Panc1 (cell line): Measurements from ENCODE around the gene KLK12. TPM values are rescaled to one million over a fixed set of nuclear protein-coding genes. Genes with fewer than 3 reads are reported as not detected.

Experiments
- ATAC-seq: fragments of 200-7000 bp; cut with Tn5 transposase; 2 replicates; pipeline ENCODE4 v1.9.1; 2020; ENCODE audit warnings: mild to moderate bottlenecking, moderate library complexity
- BruUV-seq: library from RNA; stranded (reverse); fragments of 400-500 nt; replicated peaks from 2 replicates; lab custom pipeline; 2021; lab: Mats Ljungman, UMichigan
- CTCF ChIA-PET: fragments of 300-600 bp; sonication (Branson Sonifier 250); formaldehyde crosslinking; loops from one replicate; lab custom pipeline; 2022; ENCODE audit warnings: antibody characterized with exemption; lab: Charles Lee
- POLR2A ChIA-PET: fragments of 300-600 bp; sonication (Branson Sonifier 250); formaldehyde crosslinking; loops from one replicate; lab custom pipeline; 2022; ENCODE audit warnings: antibody characterized with exemption; lab: Charles Lee
- DNase-seq: peaks from one replicate; pipeline ENCODE4 v3.0.0-alpha.2; 2010; ENCODE audit warnings: low read depth, low spot score
- H3K27ac ChIP-seq: 2 replicates; pipeline ENCODE4 v1.5.1; 2011; ENCODE audit warnings: mild to moderate bottlenecking, low read length, inconsistent platforms
- H3K27me3 ChIP-seq: fragments of 200-500 bp; sonication (Bioruptor generic); 2 replicates; pipeline ENCODE4 v1.6.0; 2014; ENCODE audit warnings: low read length, inconsistent platforms; ENCODE audit not compliant: control insufficient read depth, insufficient read depth
- H3K36me3 ChIP-seq: fragments of 200-500 bp; sonication (Bioruptor generic); 2 replicates; pipeline ENCODE4 v1.5.1; 2014; ENCODE audit warnings: inconsistent platforms, mild to moderate bottlenecking, low read length, moderate library complexity; ENCODE audit not compliant: control insufficient read depth, insufficient read depth
- H3K4me1 ChIP-seq: 2 replicates; pipeline ENCODE4 v1.5.1; 2011; ENCODE audit warnings: inconsistent platforms, mild to moderate bottlenecking, low read length, moderate library complexity; ENCODE audit not compliant: control insufficient read depth, insufficient read depth
- H3K4me3 ChIP-seq, 2 experiments: 2 replicates each; pipeline ENCODE4 v1.5.1; 2011 to 2012; ENCODE audit warnings: low read depth in 2 of 2, low read length in 2 of 2, mild to moderate bottlenecking in 2 of 2, inconsistent platforms in 1 of 2, moderate library complexity in 1 of 2
- H3K9me3 ChIP-seq: fragments of 200-500 bp; sonication (Bioruptor generic); 2 replicates; pipeline ENCODE4 v1.5.1; 2014; ENCODE audit warnings: low read depth, mild to moderate bottlenecking, inconsistent platforms, low read length, moderate library complexity; ENCODE audit not compliant: control insufficient read depth, insufficient read depth
- POLR2AphosphoS5 ChIP-seq: IDR thresholded peaks from 2 replicates; pipeline ENCODE4 v1.6.1; 2012; ENCODE audit warnings: mild to moderate bottlenecking, low read depth, low read length, moderate library complexity
- SIN3A ChIP-seq: IDR thresholded peaks from 2 replicates; pipeline ENCODE4 v1.6.1; 2012; ENCODE audit warnings: low read depth, mild to moderate bottlenecking, low read length, moderate library complexity, borderline replicate concordance; ENCODE audit not compliant: insufficient read depth
- TCF7L2 ChIP-seq: IDR thresholded peaks from 2 replicates; pipeline ENCODE4 v1.6.1; 2011; ENCODE audit warnings: mild to moderate bottlenecking, low read depth, low read length, inconsistent platforms
- in situ Hi-C: cut with HindIII; loops from 2 replicates; pipeline ENCODE4 v1.10.0; 2016; ENCODE audit warnings: low sequenced_read_pairs, low pct_unique_long_range_greater_than_20kb
- intact Hi-C: fragments of 100-400 bp; cut with micrococcal nuclease; formaldehyde crosslinking; loops from one replicate; pipeline ENCODE4 v1.10.0; 2022; ENCODE audit not compliant: unreplicated experiment
- total RNA-seq: library from RNA; stranded (reverse); gene quantifications from one replicate; pipeline ENCODE4 v1.2.1, GENCODE V29; 2021; ENCODE audit not compliant: unreplicated experiment
- TF ChIP-seq, protein P1 (sequence below): fragments of 450-650 bp; IDR thresholded peaks from 2 replicates; pipeline ENCODE4 v1.5.1; 2017; ENCODE audit warnings: mild to moderate bottlenecking
- TF ChIP-seq, protein P2 (sequence below), 2 experiments: IDR thresholded peaks; 2 replicates each; pipeline ENCODE4 v1.6.1; 2011 to 2012; ENCODE audit warnings: low read depth in 2 of 2, control low read depth in 1 of 2, low read length in 1 of 2, mild to moderate bottlenecking in 1 of 2, moderate library complexity in 1 of 2; ENCODE audit not compliant: insufficient read depth in 1 of 2

Gene KLK12
- total RNA-seq, 1 experiment from 2014 or later = not detected

DNA sequence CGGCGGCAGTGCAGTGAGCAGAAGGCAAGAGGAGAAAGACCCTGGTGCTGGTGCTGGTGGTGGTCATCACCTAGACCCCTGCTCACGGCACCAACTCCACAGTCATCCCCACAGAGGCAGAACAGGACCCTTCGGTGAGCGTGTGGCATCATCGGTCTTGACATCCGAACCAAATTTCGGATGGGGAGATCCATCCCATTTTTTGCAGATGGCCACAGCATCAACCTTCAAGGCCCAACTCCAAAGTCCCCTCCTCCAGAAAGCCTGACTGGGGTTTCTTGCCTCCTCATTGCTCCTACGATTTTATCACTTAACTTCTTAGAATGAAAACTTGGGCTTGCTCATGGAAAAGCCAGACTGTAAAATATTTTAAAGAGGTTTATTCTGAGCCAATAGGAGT is 8.7 kb upstream of the KLK12 start:
- ChIA-PET POLR2A (no interaction called here), CTCF (no interaction called here)
- intact Hi-C loops (no loop called here), in situ Hi-C loops (no loop called here)
- BruUV-seq = no TSS peak
- Histone ChIP-seq H3K36me3 (no peaks in the 10 kb centered on the region), H3K4me1 (no peaks in the 10 kb centered on the region), H3K4me3 (no peak overlapping the region), H3K27me3 (no peaks in the 10 kb centered on the region; the same call in 1 of the 2 replicates), H3K27ac (no peak overlapping the region), H3K9me3 (no peaks in the 10 kb centered on the region)
- TF ChIP-seq TCF7L2 (no peak), SIN3A (no peak), POLR2AphosphoS5 (no peak)
- TF ChIP-seq, protein P1, sequence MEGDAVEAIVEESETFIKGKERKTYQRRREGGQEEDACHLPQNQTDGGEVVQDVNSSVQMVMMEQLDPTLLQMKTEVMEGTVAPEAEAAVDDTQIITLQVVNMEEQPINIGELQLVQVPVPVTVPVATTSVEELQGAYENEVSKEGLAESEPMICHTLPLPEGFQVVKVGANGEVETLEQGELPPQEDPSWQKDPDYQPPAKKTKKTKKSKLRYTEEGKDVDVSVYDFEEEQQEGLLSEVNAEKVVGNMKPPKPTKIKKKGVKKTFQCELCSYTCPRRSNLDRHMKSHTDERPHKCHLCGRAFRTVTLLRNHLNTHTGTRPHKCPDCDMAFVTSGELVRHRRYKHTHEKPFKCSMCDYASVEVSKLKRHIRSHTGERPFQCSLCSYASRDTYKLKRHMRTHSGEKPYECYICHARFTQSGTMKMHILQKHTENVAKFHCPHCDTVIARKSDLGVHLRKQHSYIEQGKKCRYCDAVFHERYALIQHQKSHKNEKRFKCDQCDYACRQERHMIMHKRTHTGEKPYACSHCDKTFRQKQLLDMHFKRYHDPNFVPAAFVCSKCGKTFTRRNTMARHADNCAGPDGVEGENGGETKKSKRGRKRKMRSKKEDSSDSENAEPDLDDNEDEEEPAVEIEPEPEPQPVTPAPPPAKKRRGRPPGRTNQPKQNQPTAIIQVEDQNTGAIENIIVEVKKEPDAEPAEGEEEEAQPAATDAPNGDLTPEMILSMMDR = no peak
- TF ChIP-seq, protein P2, sequence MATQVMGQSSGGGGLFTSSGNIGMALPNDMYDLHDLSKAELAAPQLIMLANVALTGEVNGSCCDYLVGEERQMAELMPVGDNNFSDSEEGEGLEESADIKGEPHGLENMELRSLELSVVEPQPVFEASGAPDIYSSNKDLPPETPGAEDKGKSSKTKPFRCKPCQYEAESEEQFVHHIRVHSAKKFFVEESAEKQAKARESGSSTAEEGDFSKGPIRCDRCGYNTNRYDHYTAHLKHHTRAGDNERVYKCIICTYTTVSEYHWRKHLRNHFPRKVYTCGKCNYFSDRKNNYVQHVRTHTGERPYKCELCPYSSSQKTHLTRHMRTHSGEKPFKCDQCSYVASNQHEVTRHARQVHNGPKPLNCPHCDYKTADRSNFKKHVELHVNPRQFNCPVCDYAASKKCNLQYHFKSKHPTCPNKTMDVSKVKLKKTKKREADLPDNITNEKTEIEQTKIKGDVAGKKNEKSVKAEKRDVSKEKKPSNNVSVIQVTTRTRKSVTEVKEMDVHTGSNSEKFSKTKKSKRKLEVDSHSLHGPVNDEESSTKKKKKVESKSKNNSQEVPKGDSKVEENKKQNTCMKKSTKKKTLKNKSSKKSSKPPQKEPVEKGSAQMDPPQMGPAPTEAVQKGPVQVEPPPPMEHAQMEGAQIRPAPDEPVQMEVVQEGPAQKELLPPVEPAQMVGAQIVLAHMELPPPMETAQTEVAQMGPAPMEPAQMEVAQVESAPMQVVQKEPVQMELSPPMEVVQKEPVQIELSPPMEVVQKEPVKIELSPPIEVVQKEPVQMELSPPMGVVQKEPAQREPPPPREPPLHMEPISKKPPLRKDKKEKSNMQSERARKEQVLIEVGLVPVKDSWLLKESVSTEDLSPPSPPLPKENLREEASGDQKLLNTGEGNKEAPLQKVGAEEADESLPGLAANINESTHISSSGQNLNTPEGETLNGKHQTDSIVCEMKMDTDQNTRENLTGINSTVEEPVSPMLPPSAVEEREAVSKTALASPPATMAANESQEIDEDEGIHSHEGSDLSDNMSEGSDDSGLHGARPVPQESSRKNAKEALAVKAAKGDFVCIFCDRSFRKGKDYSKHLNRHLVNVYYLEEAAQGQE (IDR thresholded peaks at IDR 0.05; ENCODE audit: insufficient read depth in 1 of 2, low read depth in 2 of 2, low read length in 1 of 2) = no peak
- ATAC-seq (no peak), DNase-seq (no peak)

DNA sequence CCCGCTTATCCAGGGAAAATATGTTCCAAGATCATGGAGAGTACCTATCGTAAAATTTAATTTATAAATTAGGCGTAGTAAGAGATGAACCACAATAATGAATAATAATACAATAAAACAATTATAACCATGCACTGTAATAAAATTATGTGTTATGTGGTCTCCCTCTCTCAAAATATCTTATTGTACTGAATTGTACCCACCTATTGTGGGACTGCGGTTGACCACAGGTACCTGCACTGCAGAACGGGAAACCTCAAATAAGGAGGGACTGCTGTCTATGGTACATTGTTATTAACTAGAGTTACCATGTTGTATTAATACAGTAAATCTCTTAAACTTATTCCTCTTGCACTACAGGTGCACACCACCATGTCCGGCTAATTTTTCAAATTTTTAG is 5.3 kb upstream of the KLK12 start:
- Histone ChIP-seq H3K36me3 (no peaks in the 10 kb centered on the region), H3K9me3 (no peaks in the 10 kb centered on the region), H3K4me3 (no peak overlapping the region), H3K27me3 (no peaks in the 10 kb centered on the region), H3K4me1 (no peaks in the 10 kb centered on the region), H3K27ac (no peak overlapping the region)
- no TSS peak for BruUV-seq
- intact Hi-C loops (no loop called here), in situ Hi-C loops (no loop called here)
- POLR2A ChIA-PET = no interaction called here
- DNase-seq = no peak
- no peak for ATAC-seq
- CTCF ChIA-PET = no interaction called here
- TF ChIP-seq, protein P1 = no peak
- TF ChIP-seq TCF7L2 (no peak), POLR2AphosphoS5 (no peak), SIN3A (no peak)
- TF ChIP-seq, protein P2 (IDR thresholded peaks at IDR 0.05; ENCODE audit: insufficient read depth in 1 of 2, low read depth in 2 of 2, low read length in 1 of 2) = no peak
